Neural cell (in vitro differentiated cells): ENCODE measurements around the gene YWHAQ.

Source experiments
- CTCF ChIP-seq: fragments of 450-650 bp; IDR thresholded peaks from 2 replicates; pipeline ENCODE4 v1.5.1; 2014; ENCODE audit warnings: antibody characterized with exemption, mild to moderate bottlenecking, moderate library complexity; ENCODE audit not compliant: poor library complexity, severe bottlenecking
- EP300 ChIP-seq: fragments of 450-650 bp; conservative IDR thresholded peaks from 2 replicates; pipeline ENCODE4 v1.6.1; 2014; ENCODE audit warnings: antibody characterized with exemption, mild to moderate bottlenecking, moderate library complexity; ENCODE audit not compliant: poor library complexity, severe bottlenecking
- EZH2 ChIP-seq: fragments of 200-600, 300-800 bp; shearing (Covaris generic), sonication (generic); IDR thresholded peaks from 2 replicates; pipeline ENCODE4 v1.6.1; 2014; ENCODE audit warnings: antibody characterized with exemption, low read length, borderline replicate concordance, mild to moderate bottlenecking; ENCODE audit not compliant: insufficient read depth, poor library complexity, severe bottlenecking
- MXI1 ChIP-seq: fragments of 450-650 bp; conservative IDR thresholded peaks from 2 replicates; pipeline ENCODE4 v1.6.1; 2014; ENCODE audit warnings: antibody characterized with exemption, mild to moderate bottlenecking; ENCODE audit not compliant: poor library complexity, severe bottlenecking
- POLR2AphosphoS5 ChIP-seq: IDR thresholded peaks from 2 replicates; pipeline ENCODE4 v1.6.1; 2012
- RAD21 ChIP-seq: fragments of 450-650 bp; conservative IDR thresholded peaks from 2 replicates; pipeline ENCODE4 v1.6.1; 2014; ENCODE audit warnings: antibody characterized with exemption, mild to moderate bottlenecking, moderate library complexity
- REST ChIP-seq: IDR thresholded peaks from 2 replicates; pipeline ENCODE4 v1.6.1; 2012; ENCODE audit warnings: borderline replicate concordance
- TAF1 ChIP-seq: IDR thresholded peaks from 2 replicates; pipeline ENCODE4 v1.6.1; 2012; ENCODE audit warnings: low read depth

GRCh38 chr2:9601397-9601796 lies 29.4 kb downstream of the YWHAQ start:
- TF ChIP-seq CTCF (no peak), POLR2AphosphoS5 (no peak), REST (no peak), EZH2 (no peak), MXI1 (no peak), TAF1 (no peak), RAD21 (no peak), EP300 (no peak)
